Renal cortical epithelial cell (primary cell): ENCODE data around the gene EYS. TPM values are rescaled to one million over a fixed set of nuclear protein-coding genes. Genes with fewer than 3 reads are reported as not detected.

Experiments used
- DNase-seq: peaks from one replicate; pipeline ENCODE4 v3.0.0-alpha.2; 2011; ENCODE audit warnings: low read depth
- total RNA-seq: library from RNA; depleted of rRNA; stranded (reverse); fragments of >200 nt; gene quantifications from 2 replicates; pipeline ENCODE4 v1.2.3, GENCODE V29; 2014

The EYS gene
- total RNA-seq, 1 donor from 2014 or later, result 0.10 TPM

GRCh38 chr6:64838726-64839125 is 868.3 kb downstream of the EYS start:
- no peak for DNase-seq

GRCh38 chr6:64831680-64832079 is 875.3 kb downstream of the EYS start:
- peak; percentile 15 for DNase-seq

- no peak for DNase-seq
These were observed 889.5 kb downstream of the EYS start for GRCh38 chr6:64817525-64817924.

- DNase-seq, result peak; percentile 59
These were observed 891.3 kb downstream of the EYS start for GRCh38 chr6:64815718-64816117.

- no peak for DNase-seq
These were observed 894.9 kb downstream of the EYS start for GRCh38 chr6:64812138-64812537.

- DNase-seq, result no peak
These were observed 895.9 kb downstream of the EYS start for GRCh38 chr6:64811119-64811518.

GRCh38 chr6:64807785-64808184 is 899.2 kb downstream of the EYS start:
- no peak for DNase-seq

- no peak for DNase-seq
These were observed 903.4 kb downstream of the EYS start for GRCh38 chr6:64803470-64804166.

- no peak for DNase-seq
These were observed 914.5 kb downstream of the EYS start for GRCh38 chr6:64792534-64792933.

GRCh38 chr6:64789476-64789875 is 917.5 kb downstream of the EYS start:
- DNase-seq, result no peak

- DNase-seq, result no peak
These were observed 920.3 kb downstream of the EYS start for GRCh38 chr6:64786736-64787135.

GRCh38 chr6:64782877-64783276 is 924.1 kb downstream of the EYS start:
- DNase-seq, result no peak

GRCh38 chr6:64777941-64778785 is 928.9 kb downstream of the EYS start:
- DNase-seq, result no peak

- DNase-seq, result no peak
These were observed 930.7 kb downstream of the EYS start for GRCh38 chr6:64776359-64776758.

- DNase-seq, result no peak
These were observed 932.1 kb downstream of the EYS start for GRCh38 chr6:64774881-64775280.

GRCh38 chr6:64750910-64751309 is 956.1 kb downstream of the EYS start:
- DNase-seq, result no peak

- peak; percentile 4 for DNase-seq
These were observed 969.6 kb downstream of the EYS start for GRCh38 chr6:64737418-64737817.

- no peak for DNase-seq
These were observed 970.5 kb downstream of the EYS start for GRCh38 chr6:64736421-64736950.

GRCh38 chr6:64733433-64733832 is 973.6 kb downstream of the EYS start:
- no peak for DNase-seq

- peak; percentile 19 for DNase-seq
These were observed 974.1 kb downstream of the EYS start for GRCh38 chr6:64732888-64733287.

GRCh38 chr6:64729522-64729921 is 977.5 kb downstream of the EYS start:
- no peak for DNase-seq

- DNase-seq, result no peak
These were observed 980.0 kb downstream of the EYS start for GRCh38 chr6:64727075-64727474.

GRCh38 chr6:64724091-64724490 is 982.9 kb downstream of the EYS start:
- DNase-seq, result no peak
